ENCODE results near the gene RPS16.

DNA sequence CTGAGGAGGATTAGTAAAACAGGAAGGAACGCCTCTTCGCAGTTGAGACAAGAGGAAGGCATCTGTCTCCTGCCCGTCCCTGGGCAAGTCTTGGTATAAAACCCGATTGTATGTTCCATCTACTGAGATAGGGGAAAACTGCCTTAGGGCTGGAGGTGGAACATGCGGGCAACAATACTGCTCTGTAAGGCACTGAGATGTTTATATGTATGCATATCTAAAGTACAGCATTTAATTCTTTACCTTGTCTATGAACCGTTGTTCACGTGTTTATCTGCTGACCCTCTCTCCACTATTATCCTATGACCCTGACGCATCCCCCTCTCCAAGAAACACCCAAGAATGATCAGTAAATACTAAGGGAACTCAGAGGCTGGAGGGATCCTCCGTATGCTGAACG lies 44.2 kb upstream of the RPS16 start:
- TF ChIP-seq POLR2A (IDR thresholded peaks at IDR 0.05), result no peak
- TF ChIP-seq, protein P1, sequence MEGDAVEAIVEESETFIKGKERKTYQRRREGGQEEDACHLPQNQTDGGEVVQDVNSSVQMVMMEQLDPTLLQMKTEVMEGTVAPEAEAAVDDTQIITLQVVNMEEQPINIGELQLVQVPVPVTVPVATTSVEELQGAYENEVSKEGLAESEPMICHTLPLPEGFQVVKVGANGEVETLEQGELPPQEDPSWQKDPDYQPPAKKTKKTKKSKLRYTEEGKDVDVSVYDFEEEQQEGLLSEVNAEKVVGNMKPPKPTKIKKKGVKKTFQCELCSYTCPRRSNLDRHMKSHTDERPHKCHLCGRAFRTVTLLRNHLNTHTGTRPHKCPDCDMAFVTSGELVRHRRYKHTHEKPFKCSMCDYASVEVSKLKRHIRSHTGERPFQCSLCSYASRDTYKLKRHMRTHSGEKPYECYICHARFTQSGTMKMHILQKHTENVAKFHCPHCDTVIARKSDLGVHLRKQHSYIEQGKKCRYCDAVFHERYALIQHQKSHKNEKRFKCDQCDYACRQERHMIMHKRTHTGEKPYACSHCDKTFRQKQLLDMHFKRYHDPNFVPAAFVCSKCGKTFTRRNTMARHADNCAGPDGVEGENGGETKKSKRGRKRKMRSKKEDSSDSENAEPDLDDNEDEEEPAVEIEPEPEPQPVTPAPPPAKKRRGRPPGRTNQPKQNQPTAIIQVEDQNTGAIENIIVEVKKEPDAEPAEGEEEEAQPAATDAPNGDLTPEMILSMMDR (IDR thresholded peaks at IDR 0.05 in 4 of 5, conservative IDR thresholded peaks at IDR 0.05 in 1 of 5), result no peak

Data from gastrocnemius medialis (tissue), 4 donors.